Activated T-helper 17 cell treated with anti-CD3 and anti-CD28 coated beads, Interleukin-2, amount 50 U/mL, for 72 hours (primary cell): ENCODE data around the gene MIP. TPM values are rescaled to one million over a fixed set of nuclear protein-coding genes. Genes with fewer than 3 reads are reported as not detected.
"Not testable (repeated sequence)": the region's sequence is repeated elsewhere in the genome, so short reads cannot be mapped to it uniquely, and the experiment has no call there.

Experiments
- ATAC-seq: fragments of 150-1000 bp; cut with Tn5 transposase; replicated peaks from 2 replicates; pipeline ENCODE4 v1.10.0; 2021; ENCODE audit warnings: mild to moderate bottlenecking, moderate library complexity
- H3K27ac Mint-ChIP-seq: one replicate; pipeline ENCODE4 v1.8.0; 2022; ENCODE audit warnings: mixed read lengths
- H3K27me3 Mint-ChIP-seq: one replicate; pipeline ENCODE4 v1.8.0; 2022; ENCODE audit warnings: mixed read lengths
- H3K36me3 Mint-ChIP-seq: one replicate; pipeline ENCODE4 v1.8.0; 2022; ENCODE audit warnings: low read depth, mild to moderate bottlenecking, mixed read lengths
- H3K4me1 Mint-ChIP-seq: one replicate; pipeline ENCODE4 v1.8.0; 2022; ENCODE audit warnings: mixed read lengths
- H3K4me3 Mint-ChIP-seq: one replicate; pipeline ENCODE4 v1.8.0; 2022; ENCODE audit warnings: mild to moderate bottlenecking, mixed read lengths
- H3K9me3 Mint-ChIP-seq: one replicate; pipeline ENCODE4 v1.8.0; 2022; ENCODE audit warnings: mixed read lengths
- total RNA-seq, 2 donors: library from RNA; stranded (reverse); gene quantifications; one replicate each; pipeline ENCODE4 v1.2.3, GENCODE V29; 2022

The MIP gene
- total RNA-seq, result not detected

- Mint-ChIP-seq H3K27me3 (no peaks in the 10 kb centered on the region), H3K36me3 (no peaks in the 10 kb centered on the region), H3K4me3 (no peak within 1 kb of the TSS), H3K4me1 (peaks cover 5% of the 10 kb centered on the region), H3K27ac (no peak within 1 kb of the TSS), H3K9me3 (no peaks in the 10 kb centered on the region)
- ATAC-seq, result no peak
These were observed at the start of gene MIP for GRCh38 chr12:56454557-56454956. Gene MIP, minus strand, starts transcription at chr12:56454657. Its CDS starts 44 bp downstream, at chr12:56454613.

DNA sequence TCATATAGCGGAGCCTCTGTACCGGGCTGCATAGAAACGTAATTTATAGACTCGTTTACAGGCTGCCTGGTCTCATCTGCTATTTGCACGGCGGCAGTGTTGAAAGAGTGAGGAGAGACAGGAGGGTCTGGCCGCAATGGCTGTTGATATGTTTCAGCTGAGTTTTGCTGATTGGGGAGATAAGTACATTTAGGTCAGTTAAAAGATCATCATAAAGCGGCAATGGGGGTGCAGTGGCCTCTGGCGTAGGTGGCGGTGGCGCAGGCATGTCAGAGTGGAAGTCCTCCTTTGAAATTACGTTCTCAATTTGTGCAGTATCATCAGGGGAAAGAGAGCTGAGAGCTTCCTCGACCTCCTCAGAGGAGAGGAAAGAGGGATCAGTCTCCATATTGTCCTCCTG lies 45.4 kb upstream of the MIP start:
- H3K27me3 Mint-ChIP-seq, H3K4me1 Mint-ChIP-seq, H3K4me3 Mint-ChIP-seq, H3K9me3 Mint-ChIP-seq, H3K27ac Mint-ChIP-seq, H3K36me3 Mint-ChIP-seq, ATAC-seq: not testable (repeated sequence)

DNA sequence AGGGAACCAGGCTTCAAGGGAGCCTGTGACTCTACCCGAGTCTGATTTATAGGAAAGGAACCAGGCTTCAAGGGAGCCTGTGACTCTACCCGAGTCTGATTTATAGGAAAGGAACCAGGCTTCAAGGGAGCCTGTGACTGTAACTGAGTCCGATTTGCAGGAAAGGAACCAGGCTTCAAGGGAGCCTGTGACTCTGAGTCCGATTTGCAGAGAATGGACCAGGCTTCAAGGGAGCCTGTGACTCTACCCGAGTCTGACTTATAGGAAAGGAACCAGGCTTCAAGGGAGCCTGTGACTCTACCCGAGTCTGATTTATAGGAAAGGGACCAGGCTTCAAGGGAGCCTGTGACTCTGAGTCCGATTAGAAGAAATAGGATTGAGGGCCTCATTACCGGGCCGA lies 45.0 kb upstream of the MIP start:
- not testable (repeated sequence) for H3K4me1 Mint-ChIP-seq, H3K27me3 Mint-ChIP-seq, H3K4me3 Mint-ChIP-seq, ATAC-seq, H3K36me3 Mint-ChIP-seq, H3K27ac Mint-ChIP-seq, H3K9me3 Mint-ChIP-seq

DNA sequence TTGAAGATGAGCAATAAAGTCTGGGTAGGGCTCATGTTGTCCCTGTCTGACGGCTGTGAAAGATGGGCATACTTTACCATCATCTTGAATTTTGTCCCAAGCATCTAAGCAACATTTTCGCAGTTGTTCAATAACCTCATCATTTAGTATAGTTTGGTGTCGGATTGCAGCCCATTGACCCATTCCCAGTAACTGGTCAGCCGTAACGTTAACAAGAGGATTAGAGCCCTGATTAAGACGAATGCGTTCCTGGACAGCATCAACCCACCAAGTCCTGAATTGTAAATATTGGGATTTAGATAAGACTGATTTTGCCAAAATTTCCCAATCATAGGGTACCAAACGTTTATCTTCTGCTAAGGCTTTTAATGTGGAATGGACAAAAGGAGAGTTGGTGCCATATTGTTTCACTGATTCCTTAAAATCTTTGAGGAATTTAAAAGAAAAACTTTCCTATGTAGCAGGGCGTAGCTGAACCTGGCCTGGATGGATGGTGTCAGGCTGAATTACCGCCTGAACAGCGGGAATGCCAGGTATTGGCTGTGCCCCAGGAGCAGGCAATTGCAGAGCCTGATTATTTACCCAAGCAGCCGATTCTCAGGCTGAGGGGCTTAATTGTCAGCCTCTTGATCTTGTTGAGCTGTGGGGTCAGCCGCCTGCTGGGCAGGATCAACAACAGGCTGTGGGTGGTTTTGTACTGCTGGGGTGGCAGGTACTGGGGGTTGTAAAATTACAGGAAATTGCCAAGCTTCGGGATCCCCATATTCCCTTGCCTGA lies 43.9 kb upstream of the MIP start:
- H3K4me3 Mint-ChIP-seq, H3K27me3 Mint-ChIP-seq, H3K4me1 Mint-ChIP-seq, H3K9me3 Mint-ChIP-seq, H3K36me3 Mint-ChIP-seq, H3K27ac Mint-ChIP-seq, ATAC-seq: not testable (repeated sequence)

DNA sequence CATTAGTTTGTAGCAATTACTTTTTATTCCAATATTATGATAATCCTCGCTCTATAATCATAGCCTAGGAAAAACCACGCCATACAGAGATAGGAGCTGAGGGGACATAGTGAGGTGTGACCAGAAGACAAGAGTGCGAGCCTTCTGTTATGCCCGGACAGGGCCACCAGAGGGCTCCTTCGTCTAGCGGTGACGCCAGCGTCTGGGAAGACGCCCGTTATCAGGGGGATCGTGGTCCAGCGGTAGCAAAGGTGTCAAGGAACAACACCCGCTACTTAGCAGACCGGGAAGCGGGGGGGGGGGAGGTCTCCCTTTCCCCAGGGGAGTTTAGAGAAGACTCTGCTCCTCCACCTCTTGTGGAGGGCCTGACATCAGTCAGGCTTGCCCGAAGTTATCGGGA lies 42.2 kb upstream of the MIP start:
- ATAC-seq, H3K4me1 Mint-ChIP-seq, H3K9me3 Mint-ChIP-seq, H3K27ac Mint-ChIP-seq, H3K27me3 Mint-ChIP-seq, H3K36me3 Mint-ChIP-seq: not testable (repeated sequence)
- peak overlapping the region; percentile 32 for H3K4me3 Mint-ChIP-seq

DNA sequence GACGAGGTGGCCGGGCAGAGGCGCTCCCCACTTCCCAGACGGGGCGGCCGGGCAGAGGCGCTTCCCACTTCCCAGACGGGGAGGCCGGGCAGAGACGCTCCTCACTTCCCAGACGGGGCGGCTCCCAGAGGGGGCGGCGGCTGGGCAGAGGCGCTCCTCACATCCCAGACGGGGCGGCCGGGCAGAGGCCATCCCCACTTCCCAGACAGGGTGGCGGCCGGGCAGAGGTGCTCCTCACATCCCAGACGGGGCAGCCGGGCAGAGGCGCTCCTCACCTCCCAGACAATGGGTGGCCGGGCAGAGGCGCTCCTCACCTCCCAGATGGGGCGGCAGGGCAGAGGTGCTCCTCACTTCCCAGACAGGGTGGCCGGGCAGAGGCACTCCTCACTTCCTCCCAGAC lies 40.0 kb upstream of the MIP start:
- not testable (repeated sequence) for H3K27ac Mint-ChIP-seq, H3K36me3 Mint-ChIP-seq, H3K4me3 Mint-ChIP-seq, H3K9me3 Mint-ChIP-seq, ATAC-seq, H3K4me1 Mint-ChIP-seq
- peaks cover 14% of the 10 kb centered on the region for H3K27me3 Mint-ChIP-seq

DNA sequence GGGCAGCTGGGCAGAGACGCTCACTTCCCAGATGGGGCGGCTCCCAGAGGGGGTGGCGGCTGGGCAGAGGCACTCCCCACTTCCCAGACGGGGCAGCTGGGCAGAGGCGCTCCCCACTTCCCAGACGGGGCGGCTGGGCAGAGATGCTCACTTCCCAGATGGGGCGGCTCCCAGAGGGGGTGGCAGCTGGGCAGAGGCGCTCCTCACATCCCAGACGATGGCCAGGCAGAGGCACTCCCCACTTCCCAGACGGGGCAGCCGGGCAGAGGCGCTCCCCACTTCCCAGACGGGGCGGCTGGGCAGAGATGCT lies 39.6 kb upstream of the MIP start:
- not testable (repeated sequence) for H3K36me3 Mint-ChIP-seq, ATAC-seq, H3K4me1 Mint-ChIP-seq, H3K4me3 Mint-ChIP-seq, H3K9me3 Mint-ChIP-seq, H3K27ac Mint-ChIP-seq
- peaks cover 14% of the 10 kb centered on the region for H3K27me3 Mint-ChIP-seq

DNA sequence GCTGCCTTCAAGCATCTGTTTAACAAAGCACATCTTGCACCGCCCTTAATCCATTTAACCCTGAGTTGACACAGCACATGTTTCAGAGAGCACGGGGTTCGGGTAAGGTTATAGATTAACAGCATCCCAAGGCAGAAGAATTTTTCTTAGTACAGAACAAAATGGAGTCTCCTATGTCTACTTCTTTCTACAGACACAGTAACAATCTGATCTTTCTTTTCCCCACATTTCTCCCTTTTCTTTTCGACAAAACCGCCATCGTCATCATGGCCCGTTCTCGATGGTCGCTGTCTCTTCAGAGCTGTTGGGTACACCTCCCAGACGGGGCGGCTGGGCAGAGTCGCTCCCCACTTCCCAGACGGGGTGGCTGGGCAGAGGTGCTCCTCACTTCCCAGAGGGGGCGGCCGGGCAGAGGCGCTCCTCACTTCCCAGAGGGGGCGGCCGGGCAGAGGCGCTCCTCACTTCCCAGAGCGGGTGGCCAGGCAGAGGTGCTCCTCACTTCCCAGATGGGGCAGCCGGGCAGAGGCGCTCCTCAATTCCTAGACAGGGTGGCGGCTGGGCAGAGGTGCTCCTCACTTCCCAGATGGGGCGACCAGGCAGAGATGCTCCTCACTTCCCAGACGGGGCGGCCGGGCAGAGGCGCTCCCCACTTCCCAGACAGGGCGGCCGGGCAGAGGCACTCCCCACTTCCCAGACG lies 39.1 kb upstream of the MIP start:
- not testable (repeated sequence) for H3K4me3 Mint-ChIP-seq

GRCh38 chr12:56490360-56490759 lies 35.9 kb upstream of the MIP start:
- H3K36me3 Mint-ChIP-seq, result no peaks in the 10 kb centered on the region
- H3K4me3 Mint-ChIP-seq, result no peak overlapping the region
- H3K9me3 Mint-ChIP-seq, result no peaks in the 10 kb centered on the region
- peaks cover 17% of the 10 kb centered on the region for H3K27me3 Mint-ChIP-seq
- no peak overlapping the region for H3K27ac Mint-ChIP-seq
- peaks cover 11% of the 10 kb centered on the region for H3K4me1 Mint-ChIP-seq
- no peak for ATAC-seq

More for the DNA sequence above, 39.1 kb upstream of the MIP start:
- H3K4me1 Mint-ChIP-seq, H3K27ac Mint-ChIP-seq, H3K9me3 Mint-ChIP-seq, H3K36me3 Mint-ChIP-seq, ATAC-seq: not testable (repeated sequence)
- H3K27me3 Mint-ChIP-seq, result peaks cover 14% of the 10 kb centered on the region

DNA sequence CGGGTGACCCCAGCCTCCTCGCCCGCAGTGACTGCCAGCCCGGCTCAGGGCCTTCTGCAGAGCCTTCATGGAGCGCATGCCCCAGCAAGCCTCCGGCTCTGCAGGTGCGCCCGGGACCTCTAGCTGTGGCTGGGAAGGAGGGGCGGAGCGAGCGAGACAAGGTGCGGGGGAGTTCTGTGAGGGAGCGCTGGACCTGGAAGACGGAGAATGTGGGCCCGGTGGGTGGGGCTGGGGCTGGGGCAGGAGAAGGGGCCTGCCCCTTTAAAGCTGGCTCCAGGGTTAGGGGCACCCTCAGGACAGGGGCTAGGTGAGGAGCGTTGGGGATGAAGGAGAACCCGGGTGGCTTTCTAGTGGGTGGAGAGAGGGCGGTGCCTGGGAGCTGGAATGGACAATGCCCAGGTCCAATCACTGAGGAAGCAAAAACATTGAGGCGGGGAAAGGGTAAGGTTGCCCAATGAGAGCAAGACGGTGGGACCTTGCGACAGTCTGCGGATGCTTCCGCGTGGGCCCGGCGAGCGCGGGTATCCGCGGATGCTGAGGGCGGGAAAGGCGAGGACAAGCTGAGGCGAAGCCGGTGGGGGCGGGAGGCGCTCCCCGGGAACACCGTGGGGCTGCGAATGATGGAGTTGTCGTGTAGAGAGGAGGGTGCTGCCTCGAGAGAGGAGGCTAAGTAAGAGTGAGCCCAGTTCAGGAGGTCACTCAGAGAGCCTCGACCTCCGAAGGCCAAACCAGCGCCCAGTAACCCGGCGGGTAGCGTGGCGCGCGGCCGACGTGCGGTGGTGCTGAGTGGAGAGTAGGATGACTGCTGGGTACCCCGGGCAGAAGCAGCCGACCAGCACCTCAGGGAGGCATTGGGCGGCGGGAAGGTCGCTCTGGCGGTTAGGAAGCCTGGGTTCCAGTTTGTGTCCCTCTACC lies 33.8 kb upstream of the MIP start, which contains the start of gene GLS2:
Gene GLS2, minus strand, starts transcription at position 121 of the 915 bp plus-strand sequence. Its CDS starts 43 bp downstream, at position 78.
- peaks cover 11% of the 10 kb centered on the region for H3K4me1 Mint-ChIP-seq
- no peaks in the 10 kb centered on the region for H3K36me3 Mint-ChIP-seq
- peak within 1 kb of the TSS; percentile 92 for H3K4me3 Mint-ChIP-seq
- H3K27ac Mint-ChIP-seq, result peak within 1 kb of the TSS; percentile 26
- ATAC-seq, result peak; percentile 97
- H3K27me3 Mint-ChIP-seq, result peaks cover 17% of the 10 kb centered on the region
- no peaks in the 10 kb centered on the region for H3K9me3 Mint-ChIP-seq

- peak; percentile 54 for ATAC-seq
- peaks cover 11% of the 10 kb centered on the region for H3K4me1 Mint-ChIP-seq
- no peaks in the 10 kb centered on the region for H3K9me3 Mint-ChIP-seq
- H3K27me3 Mint-ChIP-seq, result peaks cover 14% of the 10 kb centered on the region
- H3K27ac Mint-ChIP-seq, result peak overlapping the region; percentile 26
- H3K36me3 Mint-ChIP-seq, result no peaks in the 10 kb centered on the region
- peak overlapping the region; percentile 92 for H3K4me3 Mint-ChIP-seq
These were observed 33.1 kb upstream of the MIP start for GRCh38 chr12:56487448-56488040.

GRCh38 chr12:56486694-56487093 lies 32.2 kb upstream of the MIP start:
- peak overlapping the region; percentile 92 for H3K4me3 Mint-ChIP-seq
- no peaks in the 10 kb centered on the region for H3K36me3 Mint-ChIP-seq
- H3K27me3 Mint-ChIP-seq, result peaks cover 12% of the 10 kb centered on the region
- H3K9me3 Mint-ChIP-seq, result no peaks in the 10 kb centered on the region
- ATAC-seq, result no peak
- H3K4me1 Mint-ChIP-seq, result peaks cover 11% of the 10 kb centered on the region
- H3K27ac Mint-ChIP-seq, result no peak overlapping the region

GRCh38 chr12:56484566-56484965 lies 30.1 kb upstream of the MIP start:
- no peak for ATAC-seq
- no peaks in the 10 kb centered on the region for H3K9me3 Mint-ChIP-seq
- peaks cover 17% of the 10 kb centered on the region for H3K4me1 Mint-ChIP-seq
- H3K27ac Mint-ChIP-seq, result peak overlapping the region; percentile 65
- no peak overlapping the region for H3K4me3 Mint-ChIP-seq
- peaks cover 3% of the 10 kb centered on the region for H3K27me3 Mint-ChIP-seq
- H3K36me3 Mint-ChIP-seq, result no peaks in the 10 kb centered on the region

DNA sequence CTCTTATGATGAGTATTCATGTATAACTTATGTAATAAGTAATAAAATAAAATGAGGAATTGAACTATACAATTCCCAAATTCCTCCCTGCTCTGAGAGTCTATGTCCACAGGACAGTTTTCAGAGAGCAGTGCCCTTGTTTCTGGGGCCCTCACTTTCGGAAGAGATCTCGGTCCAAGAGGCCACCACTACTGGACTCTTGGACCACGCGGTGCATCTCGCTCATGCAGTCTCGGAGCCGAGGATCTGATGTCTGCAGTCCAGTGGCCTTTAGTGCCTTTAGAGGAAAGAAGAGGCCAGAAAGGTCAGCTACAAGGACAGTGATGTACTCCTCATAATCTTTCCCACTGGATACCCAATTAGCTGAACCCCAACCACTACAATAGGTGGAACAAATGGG lies 25.2 kb upstream of the MIP start:
- ATAC-seq, result no peak
- H3K4me1 Mint-ChIP-seq, result peaks cover 10% of the 10 kb centered on the region
- H3K36me3 Mint-ChIP-seq, result peaks cover 5% of the 10 kb centered on the region
- no peaks in the 10 kb centered on the region for H3K9me3 Mint-ChIP-seq
- no peak overlapping the region for H3K27ac Mint-ChIP-seq
- no peak overlapping the region for H3K4me3 Mint-ChIP-seq
- no peaks in the 10 kb centered on the region for H3K27me3 Mint-ChIP-seq
